ENCODE data around the gene ARAP1.

- TF ChIP-seq CTCF (IDR thresholded peaks at IDR 0.05) (no peak), EZH2phosphoT487 (IDR thresholded peaks at IDR 0.05) (peak; percentile 52)
These were observed 29.3 kb upstream of the ARAP1 start for GRCh38 chr11:72781313-72782080.
